Dermis blood vessel endothelial cell (primary cell): ENCODE measurements around the gene CLC. TPM values are rescaled to one million over a fixed set of nuclear protein-coding genes. Genes with fewer than 3 reads are reported as not detected.

Experiments used
- total RNA-seq: library from RNA; depleted of rRNA; stranded (reverse); fragments of >200 nt; gene quantifications from 2 replicates; pipeline ENCODE4 v1.2.3, GENCODE V29; 2014

Gene CLC
- total RNA-seq, 1 donor from 2014 or later: not detected

Other genes with a start within 250 kb of the CLC start
- 0.17 and 0.28 TPM in 2 replicates for gene DLL3, start 239.1 kb downstream of the CLC start, total RNA-seq
- gene SELENOV, start 222.9 kb downstream of the CLC start, total RNA-seq: not detected in 2 replicates
- 2.2 and 2.7 TPM in 2 replicates for gene EID2B, start 205.2 kb downstream of the CLC start, total RNA-seq
- 16.2 and 17.8 TPM in 2 replicates for gene EID2, start 197.9 kb downstream of the CLC start, total RNA-seq
- not detected in 2 replicates for gene LGALS13, start 135.5 kb downstream of the CLC start, total RNA-seq
- gene LGALS16, start 82.1 kb downstream of the CLC start, total RNA-seq: not detected in 2 replicates
- gene LGALS14, start 33.5 kb downstream of the CLC start, total RNA-seq: not detected in 2 replicates
- not detected in 2 replicates for gene LEUTX, start 40.8 kb upstream of the CLC start, total RNA-seq
- 21.4 and 37.2 TPM in 2 replicates for gene DYRK1B, start 96.1 kb upstream of the CLC start, total RNA-seq
- 141 and 233 TPM in 2 replicates for gene FBL, start 108.3 kb upstream of the CLC start, total RNA-seq
- 0.17 and 0.74 TPM in 2 replicates for gene FCGBP, start 196.6 kb upstream of the CLC start, total RNA-seq
- gene PSMC4, start 233.1 kb upstream of the CLC start, total RNA-seq: 95.3 and 145 TPM in 2 replicates